ENCODE results near the gene LRRC10.

Gene LRRC10

DNA sequence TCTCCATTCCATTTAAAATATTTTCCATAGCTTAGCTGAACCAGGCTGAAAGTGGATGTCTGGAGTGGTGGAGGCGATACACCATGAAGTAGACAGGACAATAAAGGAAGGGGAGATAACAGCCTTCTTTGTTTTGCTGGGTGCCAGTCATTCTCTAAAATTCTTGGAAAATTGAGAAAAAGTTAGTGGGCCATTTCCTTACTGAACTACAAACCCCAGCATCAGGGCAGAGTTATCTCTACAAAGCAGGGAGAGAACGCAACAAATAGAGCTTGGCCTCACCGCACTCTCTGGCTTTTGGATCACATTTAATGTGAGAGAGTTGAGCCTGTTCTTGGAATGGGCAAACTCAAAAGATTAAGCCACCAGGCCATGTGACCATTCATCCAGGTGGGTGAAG lies 41.2 kb upstream of the LRRC10 start:
- H2AFZ ChIP-seq (ENCODE audit: low read length): no peak overlapping the region
- no peaks in the 10 kb centered on the region for H3K9me3 ChIP-seq (ENCODE audit: low read length)
- H3K27ac ChIP-seq (ENCODE audit: low read depth, low read length, poor library complexity, severe bottlenecking): no peak overlapping the region
- H4K20me1 ChIP-seq (ENCODE audit: insufficient read depth, low read length): no peaks in the 10 kb centered on the region
- H3K4me2 ChIP-seq (ENCODE audit: low read length): no peak overlapping the region
- H3F3A ChIP-seq (ENCODE audit: insufficient read depth, low read length): no peaks in the 10 kb centered on the region
- H3K9ac ChIP-seq (ENCODE audit: low read length): no peak overlapping the region
- no peaks in the 10 kb centered on the region for H3K9me2 ChIP-seq (ENCODE audit: low read depth, low read length)
- H3K4me3 ChIP-seq (ENCODE audit: low read depth, low read length, poor library complexity, severe bottlenecking): no peak overlapping the region
- H3K27me3 ChIP-seq (ENCODE audit: insufficient read depth, low read length): no peaks in the 10 kb centered on the region
- peaks cover 16% of the 10 kb centered on the region for H3K36me3 ChIP-seq (ENCODE audit: insufficient read depth, low read length)
- H3K4me1 ChIP-seq (ENCODE audit: insufficient read depth, low read length, severe bottlenecking): peaks cover 3% of the 10 kb centered on the region
- no peaks in the 10 kb centered on the region for H3K79me2 ChIP-seq (ENCODE audit: insufficient read depth, low read length)
- TF ChIP-seq, protein P1, sequence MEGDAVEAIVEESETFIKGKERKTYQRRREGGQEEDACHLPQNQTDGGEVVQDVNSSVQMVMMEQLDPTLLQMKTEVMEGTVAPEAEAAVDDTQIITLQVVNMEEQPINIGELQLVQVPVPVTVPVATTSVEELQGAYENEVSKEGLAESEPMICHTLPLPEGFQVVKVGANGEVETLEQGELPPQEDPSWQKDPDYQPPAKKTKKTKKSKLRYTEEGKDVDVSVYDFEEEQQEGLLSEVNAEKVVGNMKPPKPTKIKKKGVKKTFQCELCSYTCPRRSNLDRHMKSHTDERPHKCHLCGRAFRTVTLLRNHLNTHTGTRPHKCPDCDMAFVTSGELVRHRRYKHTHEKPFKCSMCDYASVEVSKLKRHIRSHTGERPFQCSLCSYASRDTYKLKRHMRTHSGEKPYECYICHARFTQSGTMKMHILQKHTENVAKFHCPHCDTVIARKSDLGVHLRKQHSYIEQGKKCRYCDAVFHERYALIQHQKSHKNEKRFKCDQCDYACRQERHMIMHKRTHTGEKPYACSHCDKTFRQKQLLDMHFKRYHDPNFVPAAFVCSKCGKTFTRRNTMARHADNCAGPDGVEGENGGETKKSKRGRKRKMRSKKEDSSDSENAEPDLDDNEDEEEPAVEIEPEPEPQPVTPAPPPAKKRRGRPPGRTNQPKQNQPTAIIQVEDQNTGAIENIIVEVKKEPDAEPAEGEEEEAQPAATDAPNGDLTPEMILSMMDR (IDR thresholded peaks at IDR 0.05; ENCODE audit: low read length): no peak
- no peak for TF ChIP-seq EZH2 (IDR thresholded peaks at IDR 0.05; ENCODE audit: borderline replicate concordance, low read length)

DNA sequence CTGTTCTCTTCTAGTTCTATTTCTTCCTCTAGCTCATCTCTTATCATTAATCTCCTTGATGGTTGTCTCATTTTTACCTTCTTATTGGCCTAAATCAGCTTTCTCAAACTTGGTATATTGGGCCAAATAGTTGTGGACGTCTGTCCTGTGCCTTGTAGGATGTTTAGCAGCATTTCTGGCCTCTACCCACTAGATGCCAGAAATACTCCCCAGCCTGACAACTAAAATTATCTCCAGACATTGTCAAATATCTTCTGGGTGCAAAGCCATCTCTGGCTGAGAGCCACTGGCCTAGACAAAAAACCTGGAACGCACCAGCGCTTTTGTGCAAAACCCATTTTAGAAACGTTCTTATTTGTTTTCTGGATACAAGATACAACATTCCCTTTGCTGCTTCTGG lies 38.8 kb upstream of the LRRC10 start:
- H3K27ac ChIP-seq (ENCODE audit: low read depth, low read length, poor library complexity, severe bottlenecking): no peak overlapping the region
- H3K9ac ChIP-seq (ENCODE audit: low read length): no peak overlapping the region
- H3K79me2 ChIP-seq (ENCODE audit: insufficient read depth, low read length): no peaks in the 10 kb centered on the region
- no peak for TF ChIP-seq EZH2 (IDR thresholded peaks at IDR 0.05; ENCODE audit: borderline replicate concordance, low read length)
- TF ChIP-seq, protein P1 (IDR thresholded peaks at IDR 0.05; ENCODE audit: low read length): peak; percentile 17; the same call in 1 of the 2 replicates
- H3K4me1 ChIP-seq (ENCODE audit: insufficient read depth, low read length, severe bottlenecking): peaks cover 4% of the 10 kb centered on the region
- no peaks in the 10 kb centered on the region for H3K9me3 ChIP-seq (ENCODE audit: low read length)
- H2AFZ ChIP-seq (ENCODE audit: low read length): no peak overlapping the region
- H3K4me2 ChIP-seq (ENCODE audit: low read length): no peak overlapping the region
- H3F3A ChIP-seq (ENCODE audit: insufficient read depth, low read length): no peaks in the 10 kb centered on the region
- H3K27me3 ChIP-seq (ENCODE audit: insufficient read depth, low read length): no peaks in the 10 kb centered on the region
- H3K36me3 ChIP-seq (ENCODE audit: insufficient read depth, low read length): peaks cover 4% of the 10 kb centered on the region; the same call in 1 of the 2 replicates
- no peak overlapping the region for H3K4me3 ChIP-seq (ENCODE audit: low read depth, low read length, poor library complexity, severe bottlenecking)
- no peaks in the 10 kb centered on the region for H4K20me1 ChIP-seq (ENCODE audit: insufficient read depth, low read length)
- no peaks in the 10 kb centered on the region for H3K9me2 ChIP-seq (ENCODE audit: low read depth, low read length)

DNA sequence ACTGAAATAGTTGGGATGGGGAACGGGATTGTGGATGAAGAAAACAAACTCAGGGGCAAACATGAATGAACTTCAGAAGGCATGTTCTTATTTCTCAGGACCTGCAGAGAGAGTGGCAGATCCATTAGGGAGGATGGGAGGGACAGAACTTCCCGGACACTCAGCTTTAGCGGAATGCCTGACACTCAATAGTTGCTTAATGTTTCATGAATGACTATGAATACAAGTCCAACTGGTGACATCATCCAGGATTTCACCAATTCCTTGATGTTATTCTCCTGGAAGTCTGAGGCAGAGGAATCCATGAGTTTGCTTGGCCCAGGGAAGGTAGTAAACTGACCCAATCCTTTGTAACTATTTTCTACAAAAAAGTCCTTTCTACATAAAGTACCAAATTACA lies 37.8 kb upstream of the LRRC10 start:
- Histone ChIP-seq H3K79me2 (ENCODE audit: insufficient read depth, low read length) (no peaks in the 10 kb centered on the region), H3K9me3 (ENCODE audit: low read length) (no peaks in the 10 kb centered on the region), H2AFZ (ENCODE audit: low read length) (no peak overlapping the region), H4K20me1 (ENCODE audit: insufficient read depth, low read length) (no peaks in the 10 kb centered on the region), H3F3A (ENCODE audit: insufficient read depth, low read length) (no peaks in the 10 kb centered on the region), H3K4me2 (ENCODE audit: low read length) (no peak overlapping the region), H3K9me2 (ENCODE audit: low read depth, low read length) (no peaks in the 10 kb centered on the region), H3K9ac (ENCODE audit: low read length) (no peak overlapping the region), H3K4me3 (ENCODE audit: low read depth, low read length, poor library complexity, severe bottlenecking) (no peak overlapping the region), H3K27ac (ENCODE audit: low read depth, low read length, poor library complexity, severe bottlenecking) (no peak overlapping the region), H3K27me3 (ENCODE audit: insufficient read depth, low read length) (no peaks in the 10 kb centered on the region), H3K4me1 (ENCODE audit: insufficient read depth, low read length, severe bottlenecking) (peaks cover 4% of the 10 kb centered on the region), H3K36me3 (ENCODE audit: insufficient read depth, low read length) (no peaks in the 10 kb centered on the region)
- TF ChIP-seq, protein P1 (IDR thresholded peaks at IDR 0.05; ENCODE audit: low read length): no peak
- TF ChIP-seq EZH2 (IDR thresholded peaks at IDR 0.05; ENCODE audit: borderline replicate concordance, low read length): no peak

Data from OCI-LY1 (cell line).